IMR-90 (cell line): ENCODE data around the gene BAMBI. TPM values are rescaled to one million over a fixed set of nuclear protein-coding genes. Genes with fewer than 3 reads are reported as not detected.

ENCODE experiments used
- ATAC-seq: fragments of 200-7000 bp; cut with Tn5 transposase; 2 replicates; pipeline ENCODE4 v1.9.1; 2020; ENCODE audit warnings: low read depth, mild to moderate bottlenecking, moderate library complexity
- BruUV-seq: library from RNA; stranded (reverse); fragments of 400-500 nt; replicated peaks from 2 replicates; lab custom pipeline; 2021; lab: Mats Ljungman, UMichigan
- CTCF ChIA-PET: fragments of 300-600 bp; formaldehyde crosslinking; extraction: SDS; loops from one replicate; lab custom pipeline; 2021; ENCODE audit warnings: antibody characterized with exemption; lab: Yijun Ruan, JAX
- POLR2A ChIA-PET: fragments of 300-600 bp; sonication (Branson Sonifier 250); formaldehyde crosslinking; loops from one replicate; lab custom pipeline; 2022; ENCODE audit warnings: antibody characterized with exemption; ENCODE audit not compliant: unreplicated experiment; lab: Charles Lee
- DNase-seq: peaks from one replicate; pipeline ENCODE4 v3.0.0; 2013
- H2AFZ ChIP-seq: replicated peaks from 2 replicates; pipeline ENCODE3; 2013; ENCODE audit warnings: low read length, mild to moderate bottlenecking; ENCODE audit not compliant: poor library complexity
- H2AK5ac ChIP-seq: 2 replicates; pipeline ENCODE4 v1.6.1; 2013; ENCODE audit warnings: low read depth, low read length, inconsistent platforms
- H2AK9ac ChIP-seq: replicated peaks from 2 replicates; pipeline ENCODE3; 2013; ENCODE audit warnings: mild to moderate bottlenecking, low read depth, low read length, moderate library complexity; ENCODE audit not compliant: poor library complexity
- H2BK120ac ChIP-seq: 2 replicates; pipeline ENCODE4 v1.6.1; 2013; ENCODE audit warnings: low read depth, low read length, inconsistent platforms
- H2BK15ac ChIP-seq: 3 replicates; pipeline ENCODE4 v1.6.1; 2013; ENCODE audit warnings: low read depth, low read length, inconsistent platforms
- H2BK20ac ChIP-seq: 2 replicates; pipeline ENCODE4 v1.6.1; 2013; ENCODE audit warnings: low read depth, mild to moderate bottlenecking, inconsistent platforms, low read length, moderate library complexity
- H2BK5ac ChIP-seq: 2 replicates; pipeline ENCODE4 v1.6.1; 2013; ENCODE audit warnings: mild to moderate bottlenecking, low read depth, low read length, inconsistent platforms; ENCODE audit not compliant: poor library complexity, severe bottlenecking
- H3K14ac ChIP-seq: replicated peaks from 2 replicates; pipeline ENCODE4 v1.6.1; 2013; ENCODE audit warnings: low read depth, low read length, inconsistent platforms
- H3K18ac ChIP-seq: 2 replicates; pipeline ENCODE4 v1.6.1; 2013; ENCODE audit warnings: low read depth, low read length, control low read depth
- H3K23ac ChIP-seq: 2 replicates; pipeline ENCODE4 v1.6.1; 2013; ENCODE audit warnings: low read depth, low read length, inconsistent platforms
- H3K27ac ChIP-seq: 2 replicates; pipeline ENCODE4 v1.5.1; 2013; ENCODE audit warnings: mild to moderate bottlenecking, control low read depth, low read length; ENCODE audit not compliant: insufficient read depth
- H3K27me3 ChIP-seq: 2 replicates; pipeline ENCODE4 v1.6.1; 2013; ENCODE audit warnings: low read length; ENCODE audit not compliant: control insufficient read depth, insufficient read depth
- H3K36me3 ChIP-seq: 2 replicates; pipeline ENCODE4 v1.6.1; 2013; ENCODE audit warnings: low read length, mixed read lengths; ENCODE audit not compliant: control insufficient read depth, insufficient read depth
- H3K4ac ChIP-seq: 2 replicates; pipeline ENCODE4 v1.6.1; 2013; ENCODE audit warnings: low read depth, low read length, inconsistent platforms
- H3K4me1 ChIP-seq: 2 replicates; pipeline ENCODE4 v1.6.1; 2013; ENCODE audit warnings: low read length, mixed read lengths; ENCODE audit not compliant: control insufficient read depth, insufficient read depth
- H3K4me2 ChIP-seq: 2 replicates; pipeline ENCODE4 v1.6.1; 2013; ENCODE audit warnings: low read depth, mild to moderate bottlenecking, control low read depth, low read length, moderate library complexity
- H3K4me3 ChIP-seq: 2 replicates; pipeline ENCODE4 v1.5.1; 2013; ENCODE audit warnings: low read depth, mild to moderate bottlenecking, control low read depth, low read length, moderate library complexity; ENCODE audit not compliant: insufficient read depth
- H3K56ac ChIP-seq: 2 replicates; pipeline ENCODE4 v1.6.1; 2013; ENCODE audit warnings: low read length, inconsistent platforms; ENCODE audit not compliant: insufficient read depth; ENCODE audit errors: extremely low read depth
- H3K79me1 ChIP-seq, 2 experiments: 2 replicates each; pipeline ENCODE4 v1.6.1; 2013; ENCODE audit warnings: low read length in 2 of 2, inconsistent platforms in 1 of 2, low read depth in 1 of 2
- H3K9ac ChIP-seq: 2 replicates; pipeline ENCODE4 v1.6.1; 2013; ENCODE audit warnings: low read depth, low read length, control low read depth
- H3K9me1 ChIP-seq: 2 replicates; pipeline ENCODE4 v1.6.1; 2013; ENCODE audit warnings: low read length, inconsistent platforms; ENCODE audit not compliant: insufficient read depth
- H3K9me3 ChIP-seq: 2 replicates; pipeline ENCODE4 v1.6.1; 2013; ENCODE audit warnings: low read length; ENCODE audit not compliant: control insufficient read depth, insufficient read depth
- H4K20me1 ChIP-seq: 2 replicates; pipeline ENCODE4 v1.6.1; 2013; ENCODE audit warnings: low read length, inconsistent platforms; ENCODE audit not compliant: insufficient read depth
- H4K5ac ChIP-seq: 2 replicates; pipeline ENCODE4 v1.6.1; 2013; ENCODE audit warnings: mild to moderate bottlenecking, low read depth, low read length, control low read depth
- H4K8ac ChIP-seq, 2 experiments: 2 replicates each; pipeline ENCODE4 v1.6.1; 2013; ENCODE audit warnings: low read depth in 2 of 2, low read length in 2 of 2, control low read depth in 1 of 2, inconsistent platforms in 1 of 2
- H4K91ac ChIP-seq: 2 replicates; pipeline ENCODE4 v1.6.1; 2013; ENCODE audit warnings: low read depth, low read length, inconsistent platforms; ENCODE audit not compliant: insufficient read depth
- BHLHE40 ChIP-seq: fragments of 150-350 bp; IDR thresholded peaks from 2 replicates; pipeline ENCODE4 v1.6.1; 2016; ENCODE audit warnings: mild to moderate bottlenecking, low read depth, low read length
- CHD1 ChIP-seq: IDR thresholded peaks from 2 replicates; pipeline ENCODE4 v1.6.1; 2012; ENCODE audit warnings: low read depth, low read length, improper control_type of control experiment
- MAFK ChIP-seq: IDR thresholded peaks from 2 replicates; pipeline ENCODE4 v1.6.1; 2012; ENCODE audit warnings: low read depth, low read length, improper control_type of control experiment
- MXI1 ChIP-seq: IDR thresholded peaks from 2 replicates; pipeline ENCODE4 v1.6.1; 2012; ENCODE audit warnings: low read depth, mild to moderate bottlenecking, low read length, moderate library complexity, borderline replicate concordance
- NFE2L2 ChIP-seq: fragments of 150-350 bp; IDR thresholded peaks from 2 replicates; pipeline ENCODE4 v1.6.1; 2016; ENCODE audit warnings: low read depth, mild to moderate bottlenecking, low read length
- RAD21 ChIP-seq: IDR thresholded peaks from 2 replicates; pipeline ENCODE4 v1.6.1; 2012; ENCODE audit warnings: low read length, improper control_type of control experiment
- RCOR1 ChIP-seq: IDR thresholded peaks from 2 replicates; pipeline ENCODE4 v1.6.1; 2012; ENCODE audit warnings: mild to moderate bottlenecking, low read length, improper control_type of control experiment; ENCODE audit not compliant: insufficient replicate concordance
- SMC3 ChIP-seq: fragments of 150-350 bp; IDR thresholded peaks from 2 replicates; pipeline ENCODE4 v1.6.1; 2016; ENCODE audit warnings: low read depth, mild to moderate bottlenecking, antibody characterized with exemption, low read length, moderate library complexity
- WGBS, 2 experiments: methylation state at CpG; one replicate each; pipeline versions ENCODE4 v1.1.5 to v1.1.7; 2013; ENCODE audit warnings: missing lambda C conversion rate in 2 of 2; ENCODE audit not compliant: insufficient read length in 1 of 2; ENCODE audit errors: extremely low coverage in 2 of 2; 5-methylcytosine and 5-hydroxymethylcytosine counted together
- dilution Hi-C: fragments of 300-500 bp; cut with HindIII; formaldehyde crosslinking; loops from one replicate; pipeline ENCODE4 v1.14.3; 2018; ENCODE audit warnings: low sequenced_read_pairs; ENCODE audit not compliant: unreplicated experiment
- in situ Hi-C: fragments of 300-500 bp; cut with MboI; formaldehyde crosslinking; loops from 3 replicates; pipeline ENCODE4 v1.14.3; 2019; ENCODE audit warnings: low sequenced_read_pairs, inconsistent platforms, mixed read lengths
- intact Hi-C: fragments of 100-400 bp; cut with micrococcal nuclease; formaldehyde crosslinking; loops from 2 replicates; pipeline ENCODE4 v1.10.0; 2022
- polyA plus RNA-seq, 3 experiments: library from polyadenylated mRNA; depleted of rRNA; stranded (reverse); fragments of >200 nt; gene quantifications; 2 replicates each; pipeline ENCODE4 v1.2.3, GENCODE V29; 2012; ENCODE audit warnings: low replicate concordance in 1 of 3
- total RNA-seq: library from RNA; depleted of rRNA; stranded (reverse); fragments of >200 nt; gene quantifications from 2 replicates; pipeline ENCODE4 v1.2.3, GENCODE V29; 2012
- TF ChIP-seq, protein P1 (sequence below): fragments of 150-350 bp; IDR thresholded peaks from 2 replicates; pipeline ENCODE4 v1.6.1; 2017; ENCODE audit warnings: mild to moderate bottlenecking, antibody characterized with exemption, low read length, low read depth

The BAMBI gene
- total and polyA plus RNA-seq, 2 of the 4 experiments (the other 2 are of a cell fraction): 14.4 to 19.4 TPM

DNA sequence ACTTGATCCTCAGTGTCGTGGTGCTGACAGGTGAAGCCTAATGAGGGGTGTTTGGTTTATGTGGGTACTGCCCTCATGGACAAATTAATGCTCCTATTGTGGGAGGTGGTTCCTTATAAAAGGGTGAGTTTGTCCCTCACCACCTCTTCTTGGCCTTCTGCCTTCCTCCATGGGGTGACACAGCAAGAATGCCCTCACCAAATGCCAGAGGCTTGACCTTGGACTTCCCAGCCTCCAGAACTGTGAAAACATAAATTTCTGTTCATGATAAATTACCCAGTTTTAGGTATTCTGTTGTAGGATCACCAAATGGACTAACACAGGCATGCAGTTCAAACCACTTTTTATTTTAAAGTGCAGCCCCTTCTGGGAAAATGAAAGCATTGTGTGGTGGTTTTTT is 39.4 kb downstream of the BAMBI start:
- no peak overlapping the region for H2AK5ac ChIP-seq
- no peak overlapping the region for H3K4ac ChIP-seq
- ChIA-PET POLR2A (no interaction called here), CTCF (interaction anchor here (0.7 kb wide), 1 partner anchor 13 kb away, joined by 3 read pairs; no protein-coding TSS in a partner anchor)
- H4K20me1 ChIP-seq: no peaks in the 10 kb centered on the region
- H3K23ac ChIP-seq: no peak overlapping the region
- DNase-seq (no peak), ATAC-seq (no peak)
- no peak overlapping the region for H3K56ac ChIP-seq
- no peak overlapping the region for H3K14ac ChIP-seq
- intact Hi-C loops (no loop called here), in situ Hi-C loops (no loop called here), dilution Hi-C loops (no loop called here)
- H3K4me2 ChIP-seq: no peak overlapping the region
- H3K79me1 ChIP-seq: no peaks in the 10 kb centered on the region
- no peak overlapping the region for H2BK20ac ChIP-seq
- H3K27ac ChIP-seq: no peak overlapping the region
- no peaks in the 10 kb centered on the region for H3K36me3 ChIP-seq
- no peak overlapping the region for H2BK120ac ChIP-seq
- no peak overlapping the region for H2BK5ac ChIP-seq
- H3K18ac ChIP-seq: no peak overlapping the region
- no peak overlapping the region for H4K5ac ChIP-seq
- H3K9ac ChIP-seq: no peak overlapping the region
- H2AK9ac ChIP-seq: no peak overlapping the region
- no peak overlapping the region for H3K4me3 ChIP-seq
- H3K27me3 ChIP-seq: no peaks in the 10 kb centered on the region
- no peaks in the 10 kb centered on the region for H3K9me1 ChIP-seq
- H3K9me3 ChIP-seq: peaks cover 3% of the 10 kb centered on the region; the same call in 1 of the 2 replicates
- peaks cover 8% of the 10 kb centered on the region for H3K4me1 ChIP-seq
- no peak overlapping the region for H2BK15ac ChIP-seq
- H4K91ac ChIP-seq: no peak overlapping the region
- no TSS peak for BruUV-seq
- H4K8ac ChIP-seq: no peak overlapping the region
- no peak overlapping the region for H2AFZ ChIP-seq
- WGBS, 2 experiments: no CpG with 5 or more reads among the region's 1 CpG
- TF ChIP-seq CHD1: no peak
- no peak for TF ChIP-seq RCOR1
- TF ChIP-seq RAD21: no peak
- TF ChIP-seq MAFK: no peak
- no peak for TF ChIP-seq NFE2L2
- TF ChIP-seq SMC3: no peak
- no peak for TF ChIP-seq MXI1
- TF ChIP-seq BHLHE40: no peak
- TF ChIP-seq, protein P1, sequence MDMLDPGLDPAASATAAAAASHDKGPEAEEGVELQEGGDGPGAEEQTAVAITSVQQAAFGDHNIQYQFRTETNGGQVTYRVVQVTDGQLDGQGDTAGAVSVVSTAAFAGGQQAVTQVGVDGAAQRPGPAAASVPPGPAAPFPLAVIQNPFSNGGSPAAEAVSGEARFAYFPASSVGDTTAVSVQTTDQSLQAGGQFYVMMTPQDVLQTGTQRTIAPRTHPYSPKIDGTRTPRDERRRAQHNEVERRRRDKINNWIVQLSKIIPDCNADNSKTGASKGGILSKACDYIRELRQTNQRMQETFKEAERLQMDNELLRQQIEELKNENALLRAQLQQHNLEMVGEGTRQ: no peak
